Kidney capillary endothelial cell (primary cell): Measurements from ENCODE around the gene VCAN.
"Not testable (repeated sequence)": the region's sequence is repeated elsewhere in the genome, so short reads cannot be mapped to it uniquely, and the experiment has no call there.

Source experiments
- DNase-seq: peaks from one replicate; pipeline ENCODE4 v3.0.0-alpha.2; 2018; ENCODE audit warnings: low spot score

Gene VCAN

DNA sequence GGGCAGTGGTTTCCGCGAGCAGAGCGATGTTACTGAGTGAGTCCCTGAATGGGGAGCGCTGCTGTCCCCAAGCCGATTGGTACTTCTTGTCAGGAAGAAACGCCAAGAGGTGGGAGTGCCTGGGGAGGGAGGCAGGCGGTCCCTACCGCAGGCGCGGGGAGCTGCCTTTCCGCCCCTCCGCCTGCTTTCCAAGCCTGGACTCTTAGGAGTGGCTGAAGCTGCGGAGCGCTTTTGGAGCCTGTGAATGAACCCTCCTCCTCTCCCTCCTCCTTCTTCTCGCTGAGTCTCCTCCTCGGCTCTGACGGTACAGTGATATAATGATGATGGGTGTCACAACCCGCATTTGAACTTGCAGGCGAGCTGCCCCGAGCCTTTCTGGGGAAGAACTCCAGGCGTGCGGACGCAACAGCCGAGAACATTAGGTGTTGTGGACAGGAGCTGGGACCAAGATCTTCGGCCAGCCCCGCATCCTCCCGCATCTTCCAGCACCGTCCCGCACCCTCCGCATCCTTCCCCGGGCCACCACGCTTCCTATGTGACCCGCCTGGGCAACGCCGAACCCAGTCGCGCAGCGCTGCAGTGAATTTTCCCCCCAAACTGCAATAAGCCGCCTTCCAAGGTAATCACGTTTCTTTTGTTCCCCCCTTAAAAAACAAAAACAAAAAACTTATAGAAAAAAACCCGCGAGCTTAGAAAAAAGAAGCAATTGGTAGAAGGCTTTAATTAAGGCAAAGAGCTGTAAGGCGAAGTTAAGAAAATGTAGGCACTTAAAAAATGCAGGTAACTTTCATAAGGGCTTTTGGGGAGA is at the start of gene VCAN:
Gene VCAN (plus strand): TSS at position 340 of the 808 bp plus-strand sequence. CDS start 11,775 bp downstream, outside the sequence.
- no peak for DNase-seq

DNA sequence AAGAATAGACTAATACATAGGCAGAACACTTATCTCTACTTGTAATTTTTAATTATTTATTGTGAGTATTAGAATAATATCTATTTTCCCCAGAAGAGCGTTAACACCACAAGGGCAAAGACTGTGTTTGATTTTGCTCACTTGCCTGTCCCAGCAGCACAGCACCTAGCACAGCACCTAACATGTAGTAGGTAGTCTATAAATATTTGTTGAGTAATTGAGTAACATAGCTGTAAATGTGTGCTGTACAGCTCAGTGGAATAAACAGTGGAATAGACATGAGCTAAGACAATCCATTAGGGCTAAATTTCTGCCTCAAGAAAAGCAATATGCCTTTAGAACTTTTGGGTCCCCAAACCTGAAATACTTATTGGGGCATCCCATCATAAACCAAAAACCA is 49.3 kb upstream of the VCAN start:
- DNase-seq: no peak

DNA sequence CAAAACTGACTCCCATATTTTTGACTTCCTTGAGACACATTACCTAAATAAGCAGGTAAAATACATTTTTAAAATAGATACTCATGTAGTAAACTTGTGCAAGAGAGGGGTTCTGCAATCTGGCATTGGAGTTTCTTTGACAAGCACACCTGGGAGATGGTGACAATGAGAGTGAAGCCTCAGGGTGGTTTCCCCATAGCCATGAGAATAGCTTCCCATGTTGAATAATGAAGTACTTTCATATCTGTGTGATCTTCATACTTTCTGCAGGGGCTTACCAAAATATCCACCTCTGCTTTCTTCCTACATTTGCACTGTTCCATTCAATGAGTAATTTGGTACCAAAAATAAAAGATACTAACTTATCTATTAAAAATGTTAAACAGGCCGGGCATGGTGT is 44.7 kb upstream of the VCAN start:
- no peak for DNase-seq

DNA sequence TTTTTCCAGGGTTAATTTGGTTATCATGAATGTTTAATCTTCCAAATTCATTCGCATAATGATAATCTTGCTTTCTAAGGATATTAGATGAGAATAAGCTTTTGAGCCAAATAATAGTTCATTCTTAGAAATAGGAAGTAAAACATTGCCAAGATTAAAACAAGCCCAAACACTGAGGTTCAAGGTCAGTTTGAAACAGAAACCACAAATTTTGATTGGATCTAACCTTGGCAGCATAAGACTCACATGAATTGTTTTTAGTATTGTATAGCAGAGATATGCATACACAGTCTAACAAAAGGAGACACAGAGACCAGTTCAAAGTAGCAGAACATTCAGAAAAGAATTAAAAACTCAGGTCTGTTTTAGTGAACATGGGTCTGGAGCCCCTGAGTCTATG is 43.4 kb upstream of the VCAN start:
- no peak for DNase-seq

DNA sequence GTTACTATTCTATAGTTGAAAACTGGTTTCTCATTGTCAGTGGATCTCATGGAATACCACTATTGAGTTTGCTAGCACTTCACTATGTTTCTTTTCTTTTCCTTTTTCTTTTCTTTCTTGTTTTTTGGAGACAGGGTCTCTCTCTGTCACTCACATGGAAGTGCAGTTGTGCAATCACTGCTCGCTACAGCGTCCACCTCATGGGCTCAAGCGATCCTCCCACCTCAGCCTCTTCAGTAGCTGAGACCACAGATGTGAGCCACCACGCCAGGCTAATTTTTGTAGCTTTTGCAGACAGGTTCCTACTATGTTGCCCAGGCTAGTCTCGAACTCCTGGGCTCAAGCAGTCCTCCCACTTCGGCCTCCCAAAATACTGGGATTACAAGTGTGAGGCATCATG is 42.7 kb upstream of the VCAN start:
- DNase-seq: no peak

DNA sequence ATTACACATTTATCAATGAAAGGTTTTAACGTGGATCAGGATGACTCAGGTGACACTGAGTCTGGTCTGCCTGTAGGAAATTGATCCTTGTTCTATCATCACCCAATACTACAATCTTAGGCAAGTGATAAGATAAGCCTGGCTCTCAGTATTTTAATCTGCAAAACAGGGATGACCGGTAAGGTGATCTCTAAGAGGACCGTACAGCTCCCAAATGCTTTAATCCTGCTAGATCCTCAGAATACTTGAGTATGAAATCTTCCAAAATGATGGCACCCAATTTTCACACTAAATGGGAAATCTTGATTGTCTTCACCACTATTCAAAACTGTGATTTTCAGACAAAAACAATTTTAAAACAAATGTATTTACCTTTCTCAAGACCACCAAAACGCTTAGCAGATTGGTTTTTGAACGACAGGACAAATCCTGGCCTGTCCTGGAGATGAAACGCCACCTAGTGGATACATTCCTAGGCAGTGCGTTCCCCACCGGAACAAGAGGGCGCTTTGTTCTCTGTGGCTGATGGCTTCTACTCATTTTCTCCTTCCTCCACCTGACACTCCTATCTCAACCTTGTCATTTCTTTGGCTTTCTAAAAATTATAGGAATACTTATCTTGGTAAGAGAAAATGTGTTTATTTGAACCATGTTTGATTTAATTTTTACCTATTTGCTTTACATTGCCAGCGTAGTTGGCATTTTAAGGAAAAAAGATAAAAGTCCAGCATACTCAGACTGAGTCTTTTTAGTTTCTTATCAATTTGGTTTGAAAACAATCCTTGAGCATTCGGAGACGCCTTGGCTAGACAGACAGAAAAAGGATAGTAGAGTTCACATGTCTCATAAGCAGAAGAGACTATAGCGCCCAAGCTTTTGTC is 41.2 kb upstream of the VCAN start:
- peak; percentile 61 for DNase-seq

DNA sequence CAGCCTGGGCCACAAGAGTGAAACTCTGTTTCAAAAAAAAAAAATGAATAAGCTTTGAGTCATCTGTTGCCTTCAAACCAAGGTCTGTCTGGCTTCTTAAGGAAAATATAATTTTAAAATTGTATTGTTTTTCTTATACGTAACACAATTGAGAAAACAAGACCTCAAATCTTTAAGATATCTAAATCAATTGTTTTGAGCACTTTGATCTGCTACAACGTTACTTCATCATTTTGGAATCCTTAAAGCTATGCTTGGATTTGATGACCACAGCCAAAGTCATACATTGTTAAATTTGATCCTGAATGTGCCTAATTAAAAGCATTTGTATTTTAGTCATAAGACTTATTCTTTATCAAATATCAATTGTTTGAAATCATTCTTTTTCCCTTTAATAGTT is 37.7 kb upstream of the VCAN start:
- no peak for DNase-seq

DNA sequence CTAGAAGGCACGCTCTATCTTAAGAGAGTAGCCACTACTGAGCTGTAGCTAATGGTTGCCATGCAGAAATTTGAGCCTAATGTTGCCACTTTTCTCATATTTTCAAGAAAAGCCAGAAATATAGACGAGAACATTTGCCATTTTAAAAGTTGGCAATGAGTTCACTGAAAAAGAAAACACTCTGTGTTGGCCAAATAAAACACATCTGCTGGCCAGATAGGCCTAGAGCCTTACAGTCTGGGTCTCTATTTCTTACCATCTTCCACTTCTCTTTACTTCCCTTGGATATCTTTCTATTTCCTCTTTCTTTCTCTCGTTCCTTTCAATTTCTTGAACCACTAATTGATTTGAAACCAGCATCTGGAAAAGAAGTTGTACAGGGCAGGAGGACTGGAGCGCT is 36.6 kb upstream of the VCAN start:
- DNase-seq: no peak

DNA sequence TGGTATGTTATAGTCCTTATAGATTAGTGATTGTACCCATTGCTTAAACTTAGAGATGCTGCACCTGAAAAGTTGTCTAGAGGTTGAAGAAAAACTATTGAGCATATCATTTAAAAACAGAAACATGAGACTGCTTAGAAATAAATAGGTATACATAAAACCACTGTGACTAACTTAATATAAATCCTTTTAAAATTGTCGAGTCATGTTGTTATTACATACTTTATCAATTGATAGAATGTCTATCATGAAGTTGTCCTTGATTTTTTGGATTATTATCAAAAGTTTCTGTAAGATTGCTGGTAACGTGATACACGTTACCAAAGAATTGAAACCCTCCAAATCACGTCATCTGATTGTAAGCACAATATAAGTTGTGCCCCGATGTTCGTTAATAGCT is 35.3 kb upstream of the VCAN start:
- no peak for DNase-seq

DNA sequence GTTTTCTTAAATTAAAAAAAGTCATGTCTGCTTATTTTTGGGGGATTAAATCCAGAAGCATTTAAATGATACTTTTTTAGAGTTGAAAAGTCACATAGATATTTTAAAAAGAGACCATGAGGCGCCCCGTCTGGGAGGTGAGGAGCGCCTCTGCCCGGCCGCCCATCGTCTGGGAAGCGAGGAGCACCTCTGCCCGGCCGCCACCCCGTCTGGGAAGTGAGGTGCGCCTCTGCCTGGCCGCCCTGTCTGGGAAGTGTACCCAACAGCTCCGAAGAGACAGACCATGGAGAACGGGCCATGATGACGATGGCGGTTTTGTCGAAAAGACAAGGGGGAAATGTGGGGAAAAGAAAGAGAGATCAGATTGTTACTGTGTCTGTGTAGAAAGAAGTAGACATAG is 33.8 kb upstream of the VCAN start:
- DNase-seq: not testable (repeated sequence)

DNA sequence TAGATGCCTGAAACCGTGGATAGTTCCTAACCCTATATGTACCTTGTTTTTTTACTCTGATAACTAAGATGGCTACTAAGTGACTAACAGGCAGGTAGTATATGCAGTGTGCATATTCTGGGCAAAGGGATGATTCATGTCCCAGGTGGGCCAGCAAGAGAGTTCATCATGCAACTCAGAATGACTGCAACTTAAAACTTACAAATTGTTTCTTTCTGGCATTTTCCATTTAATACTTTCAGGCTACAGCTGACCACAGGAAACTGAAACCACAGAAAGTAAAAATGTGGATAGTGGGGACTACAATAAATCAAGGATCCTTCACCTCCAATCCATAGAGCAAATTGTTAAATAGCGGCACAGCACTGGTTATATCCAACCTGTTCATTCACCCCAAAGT is 30.7 kb upstream of the VCAN start:
- no peak for DNase-seq

DNA sequence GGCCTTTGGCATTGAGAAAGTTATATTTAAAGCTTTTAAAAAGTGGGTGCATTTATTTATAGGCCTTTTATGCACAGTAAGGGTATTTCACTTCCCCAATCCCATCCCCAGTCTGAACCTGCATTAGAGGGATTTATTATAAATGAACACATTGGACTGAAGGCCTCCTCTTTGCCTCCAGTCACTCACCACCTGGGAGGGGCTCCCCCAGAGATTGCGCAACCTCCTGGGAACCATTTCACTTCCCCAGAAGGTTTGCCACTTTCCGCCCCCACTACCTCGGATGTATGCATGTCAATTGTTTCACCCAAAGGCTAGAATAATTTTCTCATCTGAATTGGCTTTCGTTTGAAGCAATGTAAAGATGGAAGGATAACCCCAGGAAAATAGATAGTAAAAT is 29.8 kb upstream of the VCAN start:
- no peak for DNase-seq

DNA sequence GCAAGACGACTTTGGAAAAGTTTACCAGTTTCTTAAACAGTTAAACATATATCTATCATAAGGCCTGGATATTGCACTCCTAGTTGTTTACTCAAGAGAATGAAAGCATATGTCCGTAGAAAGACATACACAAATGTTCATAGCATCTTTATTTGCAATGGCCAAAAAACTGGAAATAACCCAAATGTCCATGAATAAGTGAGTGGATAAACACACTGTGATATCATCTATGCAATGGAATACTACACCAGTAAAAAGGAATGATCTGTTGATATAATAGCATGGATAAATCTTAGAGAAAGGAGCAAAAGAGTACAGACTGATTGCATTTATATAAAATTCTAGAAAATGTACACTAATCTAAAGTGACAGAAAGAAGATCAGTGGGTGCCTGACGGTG is 28.0 kb upstream of the VCAN start:
- no peak for DNase-seq

DNA sequence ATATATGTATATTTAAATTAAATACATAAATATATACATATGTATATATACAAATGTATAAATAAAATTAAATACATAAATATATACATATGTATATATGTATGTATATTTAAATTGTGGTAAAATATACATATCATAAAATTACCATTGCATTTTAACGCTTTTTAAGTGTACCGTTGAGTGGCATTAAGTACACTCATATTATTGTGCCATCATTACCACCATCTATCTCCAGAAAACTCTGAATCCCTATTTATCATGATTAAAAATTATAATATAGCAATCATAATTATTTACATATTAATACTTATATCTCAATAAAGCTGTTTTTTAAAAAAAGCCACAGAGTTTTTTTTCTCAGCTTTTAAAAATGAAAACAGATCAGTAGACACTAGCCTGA is 27.1 kb upstream of the VCAN start:
- DNase-seq: no peak

DNA sequence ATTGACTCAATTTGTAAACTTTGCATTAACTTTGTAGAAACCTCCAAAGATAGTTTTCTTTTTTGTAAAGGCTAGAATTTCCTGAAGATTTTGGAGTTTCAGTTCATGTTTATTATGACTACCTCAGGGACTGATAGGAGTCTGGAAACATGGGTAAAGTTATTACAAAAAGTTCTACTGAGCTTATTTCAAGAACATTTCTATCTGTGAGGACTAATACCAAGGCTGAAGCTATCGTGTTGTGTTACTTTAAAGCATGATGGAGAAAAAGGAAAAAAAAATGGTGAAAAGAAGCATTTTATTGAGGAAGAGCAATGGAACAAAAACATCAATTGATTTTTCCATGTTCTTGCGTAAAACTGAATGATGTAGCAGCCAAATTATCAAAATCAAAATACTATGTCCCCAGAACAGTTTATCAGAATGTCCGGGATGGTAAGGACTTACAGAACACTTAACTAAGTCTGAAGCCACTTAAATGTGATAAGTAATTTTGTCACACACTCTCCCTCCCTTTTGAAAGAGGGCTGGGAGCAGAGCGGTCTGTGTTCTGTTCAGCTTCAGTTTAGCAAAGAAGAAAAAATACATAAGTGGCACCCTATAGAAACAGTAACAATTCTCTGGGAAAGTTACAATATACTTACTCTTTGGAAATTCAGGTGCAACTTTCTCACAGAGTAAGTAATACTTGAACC is 25.1 kb upstream of the VCAN start:
- DNase-seq: no peak

DNA sequence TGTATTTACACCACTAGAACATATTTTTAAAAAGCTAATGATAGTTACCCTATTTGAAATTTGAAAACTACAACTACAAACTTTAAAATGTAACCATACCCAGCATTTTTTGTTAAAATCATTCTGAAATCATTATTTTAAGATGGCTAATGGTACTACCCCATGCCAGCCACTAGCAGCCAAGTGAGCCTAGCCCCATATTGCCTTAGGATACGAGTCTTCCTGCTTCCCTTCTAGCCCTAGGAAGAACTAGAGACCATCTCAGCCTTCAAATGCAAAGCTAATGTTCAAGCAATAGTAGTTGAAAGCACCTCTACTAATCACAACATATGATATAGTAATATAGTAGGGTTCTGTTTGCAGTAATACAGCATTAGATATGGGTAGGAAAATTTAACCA is 24.0 kb upstream of the VCAN start:
- no peak for DNase-seq

DNA sequence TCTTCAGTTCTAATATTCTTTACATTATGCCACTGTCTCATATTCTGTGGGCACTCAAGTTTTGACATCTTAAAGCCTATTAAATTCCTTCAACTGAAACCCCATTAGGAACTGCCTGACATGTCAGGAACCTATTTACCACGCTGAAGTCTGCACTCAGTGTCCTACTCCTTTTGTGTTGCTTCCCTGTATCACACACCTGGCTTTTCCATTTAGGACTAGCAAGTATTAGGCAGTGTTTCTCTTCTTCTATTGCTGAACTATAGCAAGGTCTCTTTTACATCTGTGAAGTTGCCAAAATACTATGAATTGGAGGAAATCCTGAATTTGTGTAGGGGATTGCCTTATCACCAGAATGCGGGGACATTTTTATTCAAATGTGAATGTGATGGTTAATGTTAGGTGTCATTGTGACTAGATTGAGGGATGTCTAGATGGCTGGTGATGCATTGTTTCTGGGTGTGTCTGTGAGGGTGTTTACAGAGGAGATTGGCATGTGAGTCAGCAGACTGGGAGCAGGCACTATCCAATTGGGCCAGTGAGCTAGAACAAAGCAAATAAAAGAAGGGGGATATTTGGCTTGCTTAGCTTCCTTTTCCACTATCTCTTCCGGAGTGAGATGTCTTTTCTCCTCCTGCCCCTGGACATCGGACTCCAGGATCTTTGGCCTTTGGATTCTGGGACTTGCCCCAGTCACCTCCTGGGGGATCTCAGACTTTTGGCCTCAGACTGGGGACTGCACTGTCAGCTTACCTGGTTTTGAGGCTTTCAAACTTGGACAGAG is 21.2 kb upstream of the VCAN start:
- DNase-seq: peak; percentile 21

DNA sequence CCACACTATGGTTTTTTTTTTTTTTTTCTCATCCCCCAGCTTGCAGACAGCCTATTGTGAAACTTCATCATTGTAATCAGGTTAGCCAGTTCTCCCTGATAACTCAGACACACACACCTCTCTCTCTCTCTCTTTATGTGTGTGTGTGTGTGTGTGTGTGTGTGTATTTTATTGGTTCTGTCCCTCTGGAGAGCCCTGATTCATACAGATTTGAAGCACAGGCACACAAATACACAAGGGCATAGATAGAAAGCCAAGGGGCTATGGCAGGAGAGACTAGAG is 20.6 kb upstream of the VCAN start:
- no peak for DNase-seq

DNA sequence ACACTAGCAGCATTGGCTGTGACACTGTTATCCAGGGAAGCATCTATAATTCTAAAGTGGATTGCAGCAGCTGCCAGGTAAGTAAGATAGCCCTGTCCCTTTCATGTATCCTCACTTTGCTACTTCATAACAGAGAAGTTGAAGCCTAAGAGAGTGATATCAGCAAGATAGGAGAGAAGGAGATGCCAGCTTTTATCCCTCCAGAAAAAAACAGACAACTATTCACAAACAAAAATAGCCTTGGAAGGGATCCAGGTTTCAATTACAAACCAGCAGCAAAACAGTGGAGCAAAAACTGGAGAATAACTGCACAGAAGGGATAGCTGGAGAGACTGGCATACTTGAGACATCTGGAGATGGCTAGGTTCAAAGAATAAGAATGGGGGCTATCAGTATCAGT is 19.6 kb upstream of the VCAN start:
- no peak for DNase-seq

DNA sequence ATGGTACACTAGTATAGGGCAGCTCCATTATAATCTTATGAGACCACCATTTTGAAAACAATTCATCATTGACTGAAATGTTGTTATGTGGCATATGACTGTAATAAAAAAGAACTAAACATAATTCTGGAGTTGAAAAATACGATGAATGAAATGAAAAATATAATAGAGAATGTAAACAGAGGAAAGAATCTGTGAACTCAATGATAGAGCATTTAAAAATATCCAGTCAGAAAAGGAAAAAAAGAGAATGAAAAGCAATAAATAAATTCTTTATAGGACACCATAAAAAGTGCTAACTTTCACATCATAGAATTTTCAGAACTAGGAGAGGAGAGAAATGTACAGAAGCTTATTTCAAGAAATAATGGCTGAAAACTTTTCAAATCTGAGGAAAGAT is 17.6 kb upstream of the VCAN start:
- no peak for DNase-seq

DNA sequence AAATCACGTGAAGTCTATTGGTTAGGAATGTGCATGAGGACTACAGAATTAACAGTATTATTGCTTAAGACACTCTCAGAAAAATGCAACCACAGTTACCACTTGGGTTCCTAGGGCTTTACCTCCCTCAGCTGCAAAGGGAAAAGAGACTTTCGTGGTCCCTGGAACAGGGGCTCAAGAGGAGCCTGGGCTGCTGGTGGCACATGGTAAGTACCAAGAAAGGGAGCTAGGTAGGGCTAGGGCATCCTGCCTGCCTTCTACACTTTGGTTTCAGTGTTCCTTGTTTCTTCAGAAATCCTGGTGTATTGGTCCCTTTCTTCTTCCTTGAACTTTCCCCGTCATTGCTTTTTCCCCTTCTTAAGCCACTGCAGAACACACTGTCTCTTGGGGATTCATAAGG is 7.3 kb upstream of the VCAN start:
- DNase-seq: no peak

DNA sequence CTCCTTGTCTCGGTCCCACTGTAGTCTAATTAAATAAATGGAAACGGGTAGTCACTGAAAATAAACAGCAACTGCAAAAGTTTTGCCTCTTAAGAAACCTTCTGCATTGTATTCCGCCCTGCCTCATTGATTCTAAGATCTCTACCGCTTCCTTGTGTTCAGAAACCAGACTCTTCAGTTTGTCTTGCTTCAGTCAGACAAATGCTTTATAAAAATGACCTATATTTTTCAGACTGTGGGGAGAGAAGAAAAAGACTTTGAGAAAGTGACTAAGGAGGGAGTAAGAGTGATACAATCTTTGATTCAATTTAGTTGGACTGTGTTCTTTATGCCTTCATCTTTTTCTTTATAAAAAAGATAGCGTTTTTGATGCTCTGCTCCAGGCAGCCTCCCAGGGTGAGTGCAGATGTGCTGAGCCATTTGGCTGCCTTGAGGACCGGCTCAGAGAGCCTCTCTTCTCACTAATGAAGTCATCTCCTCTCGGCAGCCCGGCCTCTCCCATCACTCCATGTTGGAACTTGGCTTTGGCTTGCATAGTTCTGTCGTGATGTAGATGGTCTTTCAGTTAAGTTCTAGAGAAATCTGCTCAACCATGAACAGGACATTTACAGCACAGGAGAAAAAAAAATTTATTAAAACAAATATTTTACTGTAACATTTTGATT is 4.0 kb upstream of the VCAN start:
- no peak for DNase-seq
